ENCODE measurements around the gene TBC1D14. TPM values are rescaled to one million over a fixed set of nuclear protein-coding genes. Genes with fewer than 3 reads are reported as not detected.

TBC1D14 gene
- total and polyA plus RNA-seq, 2 of the 4 experiments (the other 2 are of a cell fraction), result 31.7 to 40.7 TPM

DNA sequence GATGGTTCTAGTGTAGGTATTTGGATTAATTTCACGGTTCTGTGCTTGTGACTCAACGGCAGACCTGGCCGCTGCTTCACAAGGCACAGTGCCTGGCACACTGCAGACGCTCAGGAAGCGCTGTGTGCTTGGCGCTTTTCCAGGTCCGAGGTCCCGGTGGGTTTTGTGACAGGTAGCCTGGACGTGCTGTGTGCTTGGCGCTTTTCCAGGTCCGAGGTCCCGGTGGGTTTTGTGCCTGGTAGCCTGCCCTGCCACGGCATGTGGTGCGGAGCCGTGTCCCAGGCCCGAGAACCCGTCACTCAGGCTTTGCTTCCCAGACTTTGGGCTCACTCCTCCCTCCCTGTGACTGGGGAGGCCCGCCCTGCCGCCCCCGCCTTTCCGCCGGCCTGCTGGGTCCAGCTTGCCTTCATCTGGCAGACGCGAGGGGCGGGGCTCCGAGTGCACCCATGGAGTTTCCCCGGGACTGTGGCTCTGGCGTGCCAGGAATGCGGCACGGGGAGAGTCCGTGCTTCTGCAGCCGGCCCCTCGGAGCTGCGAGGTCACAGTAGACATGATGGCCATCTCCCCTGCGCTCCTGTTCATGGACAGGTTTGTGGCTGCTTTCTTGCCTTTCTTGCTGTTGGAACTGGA lies 44.2 kb downstream of the TBC1D14 start:
- Histone ChIP-seq H2BK20ac (ENCODE audit: low read depth, low read length) (peak overlapping the region; percentile 5), H3K27me3 (ENCODE audit: control insufficient read depth, insufficient read depth, low read length) (no peaks in the 10 kb centered on the region), H2BK5ac (ENCODE audit: low read depth, low read length, poor library complexity, severe bottlenecking) (no peak overlapping the region), H3K9me3 (ENCODE audit: control insufficient read depth, insufficient read depth, low read length) (no peaks in the 10 kb centered on the region), H3K4ac (ENCODE audit: low read depth, low read length) (peak overlapping the region; percentile 63), H4K91ac (ENCODE audit: insufficient read depth, low read depth, low read length) (peak overlapping the region; percentile 51), H3K56ac (ENCODE audit: extremely low read depth, insufficient read depth, low read length) (no peak overlapping the region), H2BK15ac (ENCODE audit: low read depth, low read length) (peak overlapping the region; percentile 85; the same call in 1 of the 3 replicates), H2AK5ac (ENCODE audit: low read depth, low read length) (peak overlapping the region; percentile 32; the same call in 1 of the 2 replicates), H3K4me2 (ENCODE audit: low read depth, low read length) (no peak overlapping the region), H3K18ac (ENCODE audit: low read depth, low read length) (peak overlapping the region; percentile 73), H3K14ac (replicated peaks; ENCODE audit: low read depth, low read length) (peak overlapping the region; percentile 76; the same call in 1 of the 2 replicates), H3K36me3 (ENCODE audit: control insufficient read depth, insufficient read depth, low read length) (no peaks in the 10 kb centered on the region), H3K4me1 (ENCODE audit: control insufficient read depth, insufficient read depth, low read length) (peaks cover 15% of the 10 kb centered on the region), H4K5ac (ENCODE audit: low read depth, low read length) (peak overlapping the region; percentile 71; the same call in 1 of the 2 replicates), H3K27ac (ENCODE audit: insufficient read depth, low read length) (peak overlapping the region; percentile 37; the same call in 1 of the 2 replicates), H3K9ac (ENCODE audit: low read depth, low read length) (no peak overlapping the region), H3K79me1 (ENCODE audit: low read depth in 1 of 2, low read length in 2 of 2) (peaks cover 19 to 50% of the 10 kb centered on the region in 2 experiments), H3K4me3 (ENCODE audit: insufficient read depth, low read depth, low read length) (no peak overlapping the region), H2AFZ (replicated peaks; ENCODE audit: low read length, poor library complexity) (peak overlapping the region; percentile 71), H4K20me1 (ENCODE audit: insufficient read depth, low read length) (peaks cover 11% of the 10 kb centered on the region; the same call in 1 of the 2 replicates), H4K8ac (ENCODE audit: low read depth in 2 of 2, low read length in 2 of 2) (peak overlapping the region in 1 of 2 experiments; percentile 67; a peak in 3 of 4 replicates), H2BK120ac (ENCODE audit: low read depth, low read length) (peak overlapping the region; percentile 72; the same call in 1 of the 2 replicates), H2AK9ac (replicated peaks; ENCODE audit: low read depth, low read length, poor library complexity) (peak overlapping the region; percentile 89), H3K23ac (ENCODE audit: low read depth, low read length) (0 out of 2 replicates have a peak overlapping the region, but pooled peaks have one; percentile 15), H3K9me1 (ENCODE audit: insufficient read depth, low read length) (peaks cover 20% of the 10 kb centered on the region)
- intact Hi-C loops (cut with micrococcal nuclease) (loop anchor here (2.0 kb wide), 1 partner anchor 21 kb away; no protein-coding TSS in a partner anchor), dilution Hi-C loops (cut with HindIII; ENCODE audit: low sequenced_read_pairs, unreplicated experiment) (no loop called here), in situ Hi-C loops (cut with MboI; ENCODE audit: low sequenced_read_pairs) (no loop called here)
- peak; percentile 71 for ATAC-seq (ENCODE audit: low read depth)
- 41% methylated on average over 19 of the region's 35 CpGs; no CpG with 5 or more reads in 1 of the 2 experiments for WGBS, 2 experiments (ENCODE audit: extremely low coverage in 2 of 2, insufficient read length in 1 of 2)
- DNase-seq, result peak; percentile 62
- ChIA-PET CTCF (no interaction called here), POLR2A (ENCODE audit: unreplicated experiment) (no interaction called here)
- BruUV-seq (replicated peaks), result no TSS peak
- TF ChIP-seq MXI1 (IDR thresholded peaks at IDR 0.05; ENCODE audit: borderline replicate concordance, low read depth, low read length), result no peak
- TF ChIP-seq, protein P1, sequence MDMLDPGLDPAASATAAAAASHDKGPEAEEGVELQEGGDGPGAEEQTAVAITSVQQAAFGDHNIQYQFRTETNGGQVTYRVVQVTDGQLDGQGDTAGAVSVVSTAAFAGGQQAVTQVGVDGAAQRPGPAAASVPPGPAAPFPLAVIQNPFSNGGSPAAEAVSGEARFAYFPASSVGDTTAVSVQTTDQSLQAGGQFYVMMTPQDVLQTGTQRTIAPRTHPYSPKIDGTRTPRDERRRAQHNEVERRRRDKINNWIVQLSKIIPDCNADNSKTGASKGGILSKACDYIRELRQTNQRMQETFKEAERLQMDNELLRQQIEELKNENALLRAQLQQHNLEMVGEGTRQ (IDR thresholded peaks at IDR 0.05; ENCODE audit: low read depth, low read length), result no peak
- peak; percentile 40; the same call in 1 of the 2 replicates for TF ChIP-seq MAZ (IDR thresholded peaks at IDR 0.05; ENCODE audit: borderline replicate concordance, low read depth, low read length)
- TF ChIP-seq NFE2L2 (IDR thresholded peaks at IDR 0.05; ENCODE audit: low read depth, low read length), result no peak
- no peak for TF ChIP-seq CHD1 (IDR thresholded peaks at IDR 0.05; ENCODE audit: low read depth, low read length)
